Memory B cell (primary cell): ENCODE data around the gene MRTFA.
A peak's percentile ranks its signal among the peaks of the same experiment; 100 is the strongest.
"Not testable (repeated sequence)": the region's sequence is repeated elsewhere in the genome, so short reads cannot be mapped to it uniquely, and the experiment has no call there.

Experiments used
- ATAC-seq: fragments of 150-1000 bp; cut with Tn5 transposase; 2 replicates; pipeline ENCODE4 v1.10.0; 2021; ENCODE audit warnings: low read depth, mild to moderate bottlenecking, moderate library complexity
- DNase-seq, 2 donors: peaks; one replicate each; pipeline ENCODE4 v3.0.0; 2022; ENCODE audit warnings: low spot score in 2 of 2
- H3K27ac Mint-ChIP-seq: one replicate; pipeline ENCODE4 v1.8.0; 2022; ENCODE audit warnings: mild to moderate bottlenecking, moderate library complexity, mixed read lengths
- H3K27me3 Mint-ChIP-seq: one replicate; pipeline ENCODE4 v1.8.0; 2022; ENCODE audit warnings: mixed read lengths
- H3K36me3 Mint-ChIP-seq: one replicate; pipeline ENCODE4 v1.8.0; 2022; ENCODE audit warnings: mild to moderate bottlenecking, mixed read lengths
- H3K4me1 Mint-ChIP-seq: one replicate; pipeline ENCODE4 v1.8.0; 2022; ENCODE audit warnings: mixed read lengths
- H3K4me3 Mint-ChIP-seq: one replicate; pipeline ENCODE4 v1.8.0; 2022; ENCODE audit warnings: mild to moderate bottlenecking, moderate library complexity, mixed read lengths
- H3K9me3 Mint-ChIP-seq: one replicate; pipeline ENCODE4 v1.8.0; 2022; ENCODE audit warnings: mixed read lengths

Gene MRTFA

DNA sequence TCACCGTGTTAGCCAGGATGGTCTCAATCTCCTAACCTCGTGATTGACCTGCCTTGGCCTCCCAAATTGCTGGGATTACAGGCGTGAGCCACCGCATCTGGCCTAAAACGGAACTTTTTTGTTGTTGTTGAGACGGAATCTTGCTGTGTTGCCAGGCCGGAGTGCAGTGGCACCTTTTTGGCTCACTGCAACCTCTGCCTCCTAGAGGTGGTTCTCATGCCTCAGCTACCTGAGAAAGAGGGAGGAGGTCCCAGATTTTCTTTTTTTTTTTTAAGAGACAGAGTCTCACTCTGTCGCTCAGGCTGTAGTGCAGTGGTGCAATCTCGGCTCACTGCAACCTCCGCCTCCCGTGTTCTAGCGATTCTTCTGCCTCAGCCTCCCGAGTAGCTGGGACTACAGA is 34.9 kb upstream of the MRTFA start:
- no peaks in the 10 kb centered on the region for H3K9me3 Mint-ChIP-seq
- H3K4me1 Mint-ChIP-seq = peaks cover 4% of the 10 kb centered on the region
- H3K4me3 Mint-ChIP-seq = no peak overlapping the region
- H3K36me3 Mint-ChIP-seq = no peaks in the 10 kb centered on the region
- ATAC-seq (no peak), DNase-seq (no peak)
- H3K27me3 Mint-ChIP-seq = no peaks in the 10 kb centered on the region
- no peak overlapping the region for H3K27ac Mint-ChIP-seq

DNA sequence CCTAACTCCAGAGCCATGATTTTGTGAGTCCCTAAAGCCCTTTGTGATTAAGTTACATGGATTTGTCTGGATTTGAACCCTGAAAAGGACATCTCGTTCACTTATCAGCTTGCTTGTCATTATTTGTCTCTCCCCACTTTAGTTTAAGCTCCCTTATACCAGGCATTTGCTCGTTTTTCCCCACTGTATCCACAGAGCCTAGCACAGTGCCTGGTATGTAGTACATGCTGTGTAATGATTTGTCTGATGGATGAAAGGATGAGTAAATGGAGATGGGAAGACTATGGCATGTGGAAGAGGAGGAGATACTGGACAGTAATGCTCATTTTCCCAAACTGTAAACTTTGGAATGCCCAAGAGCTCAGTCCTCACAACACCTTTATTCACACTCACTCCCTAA is 33.5 kb upstream of the MRTFA start:
- ATAC-seq = no peak
- no peak overlapping the region for H3K27ac Mint-ChIP-seq

DNA sequence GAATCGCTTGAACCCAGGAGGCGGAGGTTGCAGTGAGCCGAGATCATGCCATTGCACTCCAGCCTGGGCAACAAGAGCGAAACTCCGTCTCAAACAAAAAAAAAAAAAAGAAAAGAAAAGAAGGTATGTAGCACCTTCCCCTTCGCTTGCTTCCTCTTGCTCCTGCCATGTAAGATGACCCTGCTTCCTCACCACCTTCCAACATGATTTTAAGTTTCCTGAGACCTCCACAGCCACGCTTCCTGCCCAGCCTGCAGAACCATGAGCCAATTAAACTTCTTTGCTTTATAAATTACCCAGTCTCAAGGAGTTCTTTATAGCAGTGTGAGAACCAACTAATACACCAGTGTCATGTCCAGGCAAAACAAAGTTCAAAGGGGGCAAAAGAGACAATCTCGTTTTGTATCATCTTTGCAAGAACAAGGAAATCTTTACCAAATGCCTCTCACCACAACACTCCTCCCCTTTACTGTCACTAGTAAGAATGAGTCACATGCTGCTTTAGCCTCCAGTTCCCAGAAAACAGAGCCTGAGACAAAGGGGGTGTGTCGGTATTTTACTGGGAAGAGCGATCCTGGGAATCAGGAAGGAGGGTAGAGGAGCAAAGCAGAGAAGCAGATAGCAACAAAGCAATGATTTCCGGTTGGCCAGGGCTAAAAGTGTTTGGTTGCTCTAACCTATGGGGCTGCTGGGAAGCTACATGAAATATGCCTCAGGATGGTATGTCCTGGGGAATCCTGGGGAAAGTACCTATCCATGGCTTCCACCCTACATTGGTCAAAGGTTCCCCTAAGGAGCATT is 32.3 kb upstream of the MRTFA start:
- DNase-seq (no peak), ATAC-seq (no peak)
- Mint-ChIP-seq H3K4me3 (no peak overlapping the region), H3K9me3 (no peaks in the 10 kb centered on the region), H3K27me3 (no peaks in the 10 kb centered on the region), H3K36me3 (no peaks in the 10 kb centered on the region), H3K27ac (no peak overlapping the region), H3K4me1 (peaks cover 4% of the 10 kb centered on the region)

More for the DNA sequence above, 33.5 kb upstream of the MRTFA start:
- H3K9me3 Mint-ChIP-seq = no peaks in the 10 kb centered on the region
- no peaks in the 10 kb centered on the region for H3K27me3 Mint-ChIP-seq
- no peaks in the 10 kb centered on the region for H3K36me3 Mint-ChIP-seq
- no peak for DNase-seq
- peaks cover 4% of the 10 kb centered on the region for H3K4me1 Mint-ChIP-seq
- no peak overlapping the region for H3K4me3 Mint-ChIP-seq

DNA sequence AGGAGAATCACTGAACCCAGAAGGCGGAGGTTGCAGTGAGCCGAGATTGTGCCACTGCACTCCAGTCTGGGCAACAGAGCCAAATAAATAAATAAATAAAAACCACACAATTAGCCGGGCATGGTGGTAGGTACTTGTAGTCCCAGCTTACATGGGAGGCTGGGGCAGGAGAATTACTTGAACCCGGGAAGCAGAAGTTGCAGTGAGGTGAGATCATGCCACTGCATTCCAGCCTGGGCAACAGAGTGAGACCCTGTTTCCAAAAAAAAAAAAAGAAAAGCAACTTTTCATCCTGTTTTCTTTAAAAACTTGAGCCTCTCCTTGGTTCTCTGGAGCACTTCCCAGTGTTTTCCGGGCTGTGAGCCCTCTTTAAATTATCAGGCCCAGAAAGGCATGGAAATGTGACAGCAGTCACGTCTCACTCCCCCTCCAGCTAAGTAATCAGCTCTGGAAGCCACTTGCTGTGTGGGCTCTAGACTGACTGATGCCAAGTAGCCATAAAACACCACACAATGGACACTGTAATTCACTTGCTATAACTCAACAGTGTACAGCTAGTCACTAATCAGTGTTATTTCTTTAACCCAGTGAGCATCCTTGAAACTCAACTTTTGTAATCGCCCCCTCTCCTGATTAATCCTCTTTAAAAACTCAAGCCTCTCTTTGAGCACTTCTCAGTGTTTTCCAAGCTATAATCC is 29.8 kb upstream of the MRTFA start:
- Mint-ChIP-seq H3K27ac (no peak overlapping the region), H3K9me3 (no peaks in the 10 kb centered on the region), H3K36me3 (no peaks in the 10 kb centered on the region), H3K4me3 (no peak overlapping the region), H3K4me1 (peaks cover 5% of the 10 kb centered on the region), H3K27me3 (no peaks in the 10 kb centered on the region)
- DNase-seq (no peak), ATAC-seq (no peak)

DNA sequence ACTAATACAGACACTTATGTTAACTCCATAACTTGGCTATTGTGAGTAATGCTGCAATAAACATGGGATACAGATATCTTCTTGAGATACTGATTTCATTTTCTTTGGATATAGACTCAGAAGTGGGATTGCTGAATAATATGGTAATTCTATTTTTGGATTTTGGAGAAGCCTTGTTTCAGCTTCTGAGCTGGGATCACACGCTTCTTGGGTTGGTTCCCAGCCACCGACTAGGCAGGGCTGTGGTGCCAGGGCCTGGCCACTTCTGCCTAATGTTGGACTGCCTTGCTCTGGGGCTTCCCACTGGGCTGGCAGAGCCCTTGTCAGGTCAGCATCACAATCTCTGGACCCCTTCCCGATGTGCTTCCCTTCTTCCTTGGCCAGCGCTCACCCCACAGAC is 28.8 kb upstream of the MRTFA start:
- DNase-seq (no peak), ATAC-seq (no peak)
- H3K9me3 Mint-ChIP-seq = no peaks in the 10 kb centered on the region
- H3K27me3 Mint-ChIP-seq = no peaks in the 10 kb centered on the region
- H3K36me3 Mint-ChIP-seq = no peaks in the 10 kb centered on the region
- peaks cover 12% of the 10 kb centered on the region for H3K4me1 Mint-ChIP-seq
- no peak overlapping the region for H3K27ac Mint-ChIP-seq
- H3K4me3 Mint-ChIP-seq = no peak overlapping the region

DNA sequence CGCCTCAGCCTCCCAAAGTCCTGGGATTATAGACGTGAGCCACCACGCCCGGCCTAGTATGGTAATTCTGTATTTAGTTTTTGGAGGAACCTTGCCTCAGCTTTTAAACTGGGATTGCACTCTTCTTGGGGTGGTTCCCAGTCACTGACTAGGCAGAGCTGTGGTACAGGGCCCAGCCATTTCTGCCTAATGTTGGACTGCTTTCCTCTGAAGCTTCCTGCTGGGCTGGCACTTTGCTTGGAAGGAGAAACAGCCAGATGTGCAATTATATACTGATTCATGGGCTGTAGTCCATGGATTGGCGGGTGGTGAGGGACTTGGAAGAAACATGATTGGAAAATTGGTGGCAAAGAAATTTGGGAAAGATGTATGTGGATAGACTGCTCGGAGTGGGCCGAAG is 25.2 kb upstream of the MRTFA start:
- ATAC-seq (no peak), DNase-seq (no peak)
- Mint-ChIP-seq H3K4me1 (peaks cover 10% of the 10 kb centered on the region), H3K27ac (no peak overlapping the region), H3K4me3 (no peak overlapping the region), H3K9me3 (no peaks in the 10 kb centered on the region), H3K27me3 (peaks cover 1% of the 10 kb centered on the region), H3K36me3 (no peaks in the 10 kb centered on the region)

DNA sequence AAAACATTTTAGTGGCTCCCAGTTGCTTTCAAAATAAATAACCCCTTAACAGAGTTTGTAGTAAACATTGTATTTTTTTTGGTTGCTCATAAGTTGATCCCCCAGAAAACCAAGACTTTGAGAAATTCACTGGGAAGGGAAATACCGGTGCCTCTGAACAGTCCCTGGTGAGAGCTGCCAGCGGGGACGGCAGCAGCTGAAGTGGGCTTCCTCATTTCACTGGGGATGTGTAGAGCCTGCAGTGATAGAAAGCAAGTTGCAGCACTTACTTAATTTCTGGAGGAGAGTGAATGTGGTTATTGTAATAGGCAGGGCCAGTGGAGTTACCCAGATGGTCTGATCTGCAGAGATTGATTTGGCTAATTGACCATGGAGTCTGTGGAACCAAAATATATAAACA is 24.2 kb upstream of the MRTFA start:
- Mint-ChIP-seq H3K4me3 (no peak overlapping the region), H3K27me3 (peaks cover 1% of the 10 kb centered on the region), H3K36me3 (no peaks in the 10 kb centered on the region), H3K4me1 (peaks cover 10% of the 10 kb centered on the region), H3K27ac (no peak overlapping the region), H3K9me3 (no peaks in the 10 kb centered on the region)
- ATAC-seq (peak; percentile 73), DNase-seq (no peak)

DNA sequence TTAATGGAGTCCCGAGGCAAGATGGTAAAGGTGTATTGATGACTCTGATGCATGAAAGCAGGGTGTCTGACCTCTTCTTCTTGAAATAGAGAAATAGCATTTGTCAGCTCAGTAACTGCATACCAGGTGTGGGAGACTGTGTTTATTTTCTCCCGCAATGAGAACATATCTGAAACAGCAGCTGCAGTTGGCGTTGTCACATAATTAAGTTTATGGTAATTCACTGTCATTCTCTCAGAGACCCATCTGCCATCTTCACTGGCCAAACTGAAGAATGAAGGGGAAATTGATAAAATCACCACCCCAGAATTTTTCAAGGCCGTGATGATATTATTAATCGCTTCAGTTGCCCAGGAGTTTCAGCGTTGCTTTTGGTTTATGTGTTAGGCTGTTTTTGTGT is 22.6 kb upstream of the MRTFA start:
- Mint-ChIP-seq H3K27ac (no peak overlapping the region), H3K36me3 (no peaks in the 10 kb centered on the region), H3K27me3 (peaks cover 1% of the 10 kb centered on the region), H3K4me3 (no peak overlapping the region), H3K9me3 (no peaks in the 10 kb centered on the region), H3K4me1 (peaks cover 10% of the 10 kb centered on the region)
- ATAC-seq (no peak), DNase-seq (no peak)

DNA sequence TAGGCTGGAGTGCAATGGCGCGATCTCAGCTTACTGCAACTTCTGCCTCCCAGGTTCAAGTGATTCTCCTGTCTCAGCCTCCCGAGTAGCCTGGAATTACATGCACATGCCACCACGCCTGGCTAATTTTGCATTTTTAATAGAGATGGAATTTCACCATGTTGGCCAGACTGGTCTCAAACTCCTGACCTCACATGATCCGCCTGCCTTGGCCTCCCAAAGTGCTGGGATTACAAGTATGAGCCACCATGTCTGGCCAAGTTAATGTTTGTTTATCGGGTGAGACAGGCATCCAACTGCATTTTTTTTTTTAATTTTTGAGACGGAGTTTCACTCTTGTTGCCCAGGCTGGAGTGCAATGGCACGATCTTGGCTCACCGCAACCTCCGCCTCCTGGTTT is 20.1 kb upstream of the MRTFA start:
- not testable (repeated sequence) for H3K4me3 Mint-ChIP-seq, DNase-seq, H3K27me3 Mint-ChIP-seq, H3K27ac Mint-ChIP-seq, H3K9me3 Mint-ChIP-seq, ATAC-seq, H3K36me3 Mint-ChIP-seq
- H3K4me1 Mint-ChIP-seq = peaks cover 17% of the 10 kb centered on the region

DNA sequence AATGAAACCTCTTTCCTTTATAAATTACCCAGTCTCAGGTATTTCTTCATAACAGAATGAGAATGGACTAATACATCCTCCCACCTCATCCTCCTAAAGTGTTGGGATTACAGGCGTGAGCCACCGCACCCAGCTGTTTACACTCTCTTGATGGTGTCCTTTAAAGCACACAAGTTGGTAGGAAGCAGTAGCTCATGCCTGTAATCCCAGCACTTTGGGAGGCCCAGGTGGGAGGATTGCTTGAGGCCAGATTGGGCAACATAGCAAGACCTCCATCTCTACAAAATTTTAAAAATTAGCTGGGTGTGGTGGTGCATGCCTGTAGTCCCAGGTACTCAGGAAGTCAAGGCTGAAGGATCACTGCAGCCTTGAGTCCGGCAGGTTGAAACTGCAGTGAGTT is 19.4 kb upstream of the MRTFA start:
- not testable (repeated sequence) for H3K9me3 Mint-ChIP-seq, ATAC-seq, H3K27ac Mint-ChIP-seq, H3K36me3 Mint-ChIP-seq, H3K27me3 Mint-ChIP-seq, H3K4me3 Mint-ChIP-seq, DNase-seq
- peaks cover 15% of the 10 kb centered on the region for H3K4me1 Mint-ChIP-seq

DNA sequence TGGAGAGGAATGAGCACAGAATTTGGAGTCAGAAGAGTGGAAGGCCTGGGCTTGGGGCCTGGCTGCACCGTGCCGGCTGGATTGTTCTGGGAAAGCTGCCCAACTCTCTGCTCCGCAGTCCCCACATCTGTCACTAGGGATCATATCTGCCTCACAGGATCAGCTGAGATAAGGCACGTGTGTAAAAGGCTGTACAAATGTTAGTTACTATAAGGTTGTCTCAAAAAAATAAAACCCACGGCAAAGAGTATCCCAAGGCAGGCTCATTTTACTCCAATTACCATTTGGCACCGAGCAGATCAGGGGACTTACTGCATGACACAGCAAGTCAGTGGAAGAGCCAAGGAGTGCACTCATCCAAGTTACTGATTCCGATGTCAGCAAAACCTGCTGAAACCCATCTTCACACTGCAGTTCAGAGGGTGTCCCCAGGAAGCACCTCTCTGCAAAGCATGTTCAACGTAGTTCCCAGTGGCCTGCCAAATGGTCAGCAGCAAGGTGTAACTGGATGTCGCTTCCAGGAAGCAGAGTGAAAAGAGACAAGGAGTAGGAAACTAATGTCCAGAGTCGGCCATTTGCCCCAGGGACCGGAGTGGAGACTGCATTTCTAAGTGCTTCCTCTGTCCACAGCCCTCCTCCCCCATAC is 18.1 kb upstream of the MRTFA start:
- Mint-ChIP-seq H3K4me1 (peaks cover 12% of the 10 kb centered on the region), H3K27me3 (peaks cover 1% of the 10 kb centered on the region), H3K36me3 (no peaks in the 10 kb centered on the region), H3K4me3 (no peak overlapping the region), H3K9me3 (no peaks in the 10 kb centered on the region), H3K27ac (no peak overlapping the region)
- no peak for DNase-seq
- no peak for ATAC-seq

DNA sequence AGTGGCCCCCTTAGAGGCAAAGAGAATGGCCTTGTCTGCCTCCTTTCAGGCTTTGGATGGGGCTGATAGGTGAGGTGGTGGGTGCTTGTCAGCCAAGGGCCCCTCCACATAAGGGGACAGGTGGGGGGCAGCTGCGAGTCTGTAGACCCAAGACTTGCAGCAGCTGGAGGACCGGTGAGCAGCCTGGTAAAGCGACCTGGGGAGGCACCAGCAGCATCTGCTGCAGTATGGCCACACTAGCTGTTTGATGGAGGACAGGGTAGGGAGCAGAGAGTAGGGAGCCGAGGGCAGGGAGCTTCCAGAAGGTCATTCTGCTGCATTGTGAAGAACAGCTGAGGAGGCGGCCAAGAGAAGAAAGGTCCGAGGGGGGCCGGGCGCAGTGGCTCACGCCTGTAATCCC is 16.8 kb upstream of the MRTFA start:
- Mint-ChIP-seq H3K36me3 (no peaks in the 10 kb centered on the region), H3K4me1 (peaks cover 12% of the 10 kb centered on the region), H3K4me3 (no peak overlapping the region), H3K27me3 (no peaks in the 10 kb centered on the region), H3K9me3 (no peaks in the 10 kb centered on the region), H3K27ac (no peak overlapping the region)
- ATAC-seq (no peak), DNase-seq (no peak)

DNA sequence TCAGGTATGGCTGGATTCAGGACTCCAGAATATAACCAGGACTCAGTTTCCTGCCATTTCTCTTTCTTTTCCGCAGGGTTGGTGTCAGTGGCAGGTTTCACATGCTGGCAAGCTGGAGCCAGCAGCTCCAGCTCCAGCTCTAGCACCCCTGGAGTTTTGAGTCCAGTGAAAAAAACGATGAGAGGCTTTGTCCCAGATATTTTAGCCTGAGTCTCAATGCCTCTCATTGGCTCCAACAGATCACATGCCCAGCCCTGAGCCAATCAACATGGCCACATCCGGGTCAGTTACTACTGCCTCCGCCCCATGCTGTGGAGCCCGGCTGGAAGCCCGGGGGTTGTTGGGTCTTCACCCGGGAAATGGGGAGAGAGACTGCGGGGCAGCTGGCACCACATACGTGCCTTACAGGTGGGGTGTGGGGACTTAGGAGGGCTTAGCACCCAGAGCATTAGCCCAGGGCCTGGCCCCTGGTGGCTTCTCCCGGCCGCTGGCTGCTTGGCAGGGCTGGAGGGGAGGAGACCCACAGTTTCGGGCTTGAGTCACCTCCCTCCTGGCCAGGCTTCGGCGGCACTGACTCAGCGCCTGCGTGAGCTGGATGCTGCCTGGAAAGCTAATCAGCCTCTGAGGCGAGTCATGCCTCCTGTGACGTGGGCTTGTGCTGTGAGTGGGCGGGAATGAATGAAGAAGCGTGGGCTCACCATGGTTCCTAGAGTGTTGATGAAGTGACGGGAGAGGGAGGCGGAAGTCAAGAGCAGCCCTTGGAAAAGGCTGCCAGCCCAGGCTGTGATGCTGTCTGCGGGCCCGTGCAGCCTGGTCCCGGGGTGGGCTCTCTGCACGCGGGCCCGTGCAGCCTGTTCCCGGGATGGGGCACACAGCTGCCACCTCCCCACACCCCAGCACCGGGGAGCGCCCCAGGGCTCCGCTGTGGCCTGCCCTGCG is 15.3 kb upstream of the MRTFA start:
- peak; percentile 91 for ATAC-seq
- H3K36me3 Mint-ChIP-seq = no peaks in the 10 kb centered on the region
- peak; percentile 51 to 54 for DNase-seq
- no peaks in the 10 kb centered on the region for H3K27me3 Mint-ChIP-seq
- peak overlapping the region; percentile 86 for H3K27ac Mint-ChIP-seq
- peak overlapping the region; percentile 93 for H3K4me3 Mint-ChIP-seq
- H3K9me3 Mint-ChIP-seq = no peaks in the 10 kb centered on the region
- H3K4me1 Mint-ChIP-seq = peaks cover 15% of the 10 kb centered on the region

DNA sequence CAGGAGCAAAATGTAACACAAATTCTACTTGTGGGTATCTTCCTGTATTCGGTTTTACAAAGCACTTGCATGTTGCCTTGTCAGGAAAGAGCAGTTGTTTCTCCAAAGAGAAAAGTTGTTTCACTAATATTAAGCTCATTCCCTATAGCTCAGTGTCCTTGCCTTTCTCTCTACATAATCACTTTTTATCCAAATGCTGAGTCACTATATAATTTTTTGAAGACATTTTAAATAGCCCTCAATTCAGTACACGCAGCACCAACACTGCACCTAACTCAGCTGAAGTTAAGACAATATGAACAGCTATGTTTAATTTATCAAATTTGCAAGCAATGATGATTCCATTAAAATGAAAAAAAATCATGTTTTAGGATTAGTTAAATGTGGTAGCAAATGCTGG is 14.5 kb upstream of the MRTFA start:
- Mint-ChIP-seq H3K4me1 (peaks cover 18% of the 10 kb centered on the region), H3K27ac (no peak overlapping the region), H3K27me3 (no peaks in the 10 kb centered on the region), H3K9me3 (no peaks in the 10 kb centered on the region), H3K36me3 (no peaks in the 10 kb centered on the region), H3K4me3 (peak overlapping the region; percentile 93)
- DNase-seq = no peak
- no peak for ATAC-seq
